K562 (cell line): ENCODE data around the gene TMEM107. TPM values are rescaled to one million over a fixed set of nuclear protein-coding genes. Genes with fewer than 3 reads are reported as not detected.

Experiments used
- ATAC-seq: fragments of 200-7000 bp; cut with Tn5 transposase; 3 replicates; pipeline ENCODE4 v1.9.1; 2020; ENCODE audit warnings: moderate library complexity
- BruUV-seq: library from RNA; stranded (reverse); fragments of 400-500 nt; replicated peaks from 2 replicates; lab custom pipeline; 2021; lab: Mats Ljungman, UMichigan
- CTCF ChIA-PET: fragments of 300-600 bp; formaldehyde crosslinking; extraction: SDS; loops from one replicate; lab custom pipeline; 2021; ENCODE audit warnings: low intra/inter-chr PET ratio; lab: Yijun Ruan, JAX
- POLR2A ChIA-PET: fragments of 300-600, 350-650 bp; sonication (Branson Sonifier 250); formaldehyde crosslinking; extraction: SDS; loops from one replicate; lab custom pipeline; 2021; ENCODE audit warnings: antibody characterized with exemption, inconsistent platforms; lab: Yijun Ruan, JAX
- DNase-seq, 4 experiments: peaks; one replicate each; pipeline versions ENCODE4 v3.0.0 to v3.0.0-alpha.2; 2011 to 2018; ENCODE audit warnings: low spot score in 3 of 4, mixed read lengths in 3 of 4; ENCODE audit errors: extremely low read depth in 1 of 4
- FAIRE-seq: peaks from 2 replicates; lab custom pipeline; 2011; peaks lifted over from hg19 to GRCh38; lab: Jason Lieb, UNC
- H2AFZ ChIP-seq: 2 replicates; pipeline ENCODE4 v1.6.0; 2011; ENCODE audit warnings: low read depth, low read length, control low read depth, inconsistent platforms
- H3K27ac ChIP-seq: fragments of 200-600 bp; 3 replicates; pipeline ENCODE4 v1.8.0; 2011; ENCODE audit warnings: low read depth, mild to moderate bottlenecking, control low read depth, inconsistent platforms, low read length, moderate library complexity, mixed read lengths; ENCODE audit errors: extremely low read depth
- H3K27me3 ChIP-seq, 2 experiments: fragments of 300-600 bp in 1 of 2; 2 replicates in 1 of 2; 3 replicates in 1 of 2; pipeline versions ENCODE4 v1.6.0 to v1.8.0; 2011; ENCODE audit warnings: inconsistent platforms in 2 of 2, low read length in 2 of 2, mild to moderate bottlenecking in 1 of 2, mixed read lengths in 1 of 2, moderate library complexity in 1 of 2; ENCODE audit not compliant: control insufficient read depth in 2 of 2, insufficient read depth in 2 of 2
- H3K36me3 ChIP-seq: fragments of 300-600 bp; 3 replicates; pipeline ENCODE4 v1.8.0; 2011; ENCODE audit warnings: mild to moderate bottlenecking, low read length, inconsistent platforms; ENCODE audit not compliant: control insufficient read depth, insufficient read depth
- H3K4me1 ChIP-seq, 2 experiments: fragments of 200-600 bp in 1 of 2; replicated peaks in 1 of 2; 2 replicates in 1 of 2; 3 replicates in 1 of 2; pipeline versions ENCODE4 v1.5.1 to v1.8.0; 2011; ENCODE audit warnings: inconsistent platforms in 2 of 2, low read length in 2 of 2, mild to moderate bottlenecking in 1 of 2, mixed read lengths in 1 of 2, moderate library complexity in 1 of 2; ENCODE audit not compliant: control insufficient read depth in 2 of 2, insufficient read depth in 2 of 2
- H3K4me2 ChIP-seq: 2 replicates; pipeline ENCODE4 v1.6.1; 2011; ENCODE audit warnings: low read length, control low read depth, inconsistent platforms, mixed read lengths; ENCODE audit not compliant: insufficient read depth
- H3K4me3 ChIP-seq: fragments of 200-600 bp; sonication (generic), shearing (Covaris generic); 2 replicates; pipeline ENCODE4 v1.5.1; 2016; ENCODE audit warnings: control low read depth, inconsistent platforms
- H3K79me2 ChIP-seq: fragments of 200-600 bp; 3 replicates; pipeline ENCODE4 v1.8.0; 2011; ENCODE audit warnings: low read length, inconsistent platforms; ENCODE audit not compliant: control insufficient read depth, insufficient read depth
- H3K9ac ChIP-seq, 2 experiments: 2 replicates each; pipeline versions ENCODE4 v1.6.0 to v1.6.1; 2011; ENCODE audit warnings: low read depth in 2 of 2, low read length in 2 of 2, control low read depth in 1 of 2, inconsistent platforms in 1 of 2, mild to moderate bottlenecking in 1 of 2, mixed read lengths in 1 of 2; ENCODE audit not compliant: insufficient read depth in 1 of 2
- H3K9me1 ChIP-seq: one replicate; pipeline ENCODE4 v1.6.0; 2011; ENCODE audit warnings: inconsistent platforms, mild to moderate bottlenecking, low read length, moderate library complexity; ENCODE audit not compliant: control insufficient read depth, insufficient read depth
- H3K9me3 ChIP-seq: replicated peaks from 2 replicates; pipeline ENCODE4 v1.5.1; 2011; ENCODE audit warnings: low read depth, low read length, inconsistent platforms; ENCODE audit not compliant: control insufficient read depth, insufficient read depth
- H4K20me1 ChIP-seq: replicated peaks from 2 replicates; pipeline ENCODE4 v1.6.1; 2011; ENCODE audit warnings: low read length, inconsistent platforms, mixed read lengths; ENCODE audit not compliant: control insufficient read depth, insufficient read depth
- BRD9 ChIP-seq: fragments of 450-650 bp; IDR thresholded peaks from 2 replicates; pipeline ENCODE4 v1.6.1; 2018; ENCODE audit warnings: low read depth; ENCODE audit not compliant: partially characterized antibody
- FOXK1 ChIP-seq: sonication (generic); formaldehyde crosslinking; IDR thresholded peaks from 2 replicates; pipeline ENCODE4 v1.8.0; 2022; ENCODE audit warnings: missing genetic modification reagents, mild to moderate bottlenecking, borderline replicate concordance
- HDAC2 ChIP-seq: fragments of 450-650 bp; IDR thresholded peaks from 2 replicates; pipeline ENCODE4 v1.6.1; 2016; ENCODE audit warnings: mild to moderate bottlenecking
- JUN ChIP-seq, 2 experiments: sonication (generic) in 1 of 2; formaldehyde crosslinking in 1 of 2; IDR thresholded peaks; 2 replicates each; pipeline versions ENCODE4 v1.6.1 to v1.8.0; 2012 to 2022; ENCODE audit warnings: borderline replicate concordance in 2 of 2, mild to moderate bottlenecking in 2 of 2, improper control_type of control experiment in 1 of 2, low read depth in 1 of 2, low read length in 1 of 2, missing genetic modification reagents in 1 of 2
- MYBL2 ChIP-seq, 2 experiments: fragments of 450-650 bp in 1 of 2; sonication (generic) in 1 of 2; formaldehyde crosslinking in 1 of 2; IDR thresholded peaks; 2 replicates each; pipeline versions ENCODE4 v1.6.1 to v1.8.1; 2017 to 2022; ENCODE audit warnings: borderline replicate concordance in 1 of 2, inconsistent platforms in 1 of 2, low read depth in 1 of 2, mild to moderate bottlenecking in 1 of 2, missing genetic modification reagents in 1 of 2, moderate library complexity in 1 of 2
- NRF1 ChIP-seq, 2 experiments: fragments of 450-650 bp; IDR thresholded peaks in 1 of 2; conservative IDR thresholded peaks in 1 of 2; 2 replicates each; pipeline ENCODE4 v1.6.1; 2014; ENCODE audit warnings: mild to moderate bottlenecking in 2 of 2
- PML ChIP-seq: IDR thresholded peaks from 2 replicates; pipeline ENCODE4 v1.6.1; 2012; ENCODE audit warnings: low read length, inconsistent platforms
- RREB1 ChIP-seq: fragments of 250-450 bp; sonication (Bioruptor Pico); IDR thresholded peaks from 2 replicates; pipeline ENCODE4 v1.4.0; 2020
- TRIM28 ChIP-seq: fragments of 450-650 bp; IDR thresholded peaks from 2 replicates; pipeline ENCODE4 v1.6.1; 2017
- ZFP30 ChIP-seq: fragments of 250-450 bp; sonication (Bioruptor Pico); IDR thresholded peaks from 2 replicates; pipeline ENCODE4 v1.8.0; 2022; ENCODE audit warnings: moderate library complexity, mild to moderate bottlenecking, inconsistent platforms, borderline replicate concordance
- ZNF431 ChIP-seq: sonication (generic); formaldehyde crosslinking; IDR thresholded peaks from 2 replicates; pipeline ENCODE4 v1.8.0; 2022; ENCODE audit warnings: mild to moderate bottlenecking, missing genetic modification reagents
- whole genome bisulfite sequencing: fragments of 100-300 bp; shearing (Covaris generic); methylation state at CpG from one replicate; pipeline ENCODE4 v1.1.6; 2016; ENCODE audit warnings: low coverage, mixed read lengths; ENCODE audit not compliant: insufficient coverage; ENCODE audit errors: missing lambda C conversion rate; 5-methylcytosine and 5-hydroxymethylcytosine counted together
- in situ Hi-C: fragments of 300-500 bp; cut with MboI; formaldehyde crosslinking; loops from 4 replicates; pipeline ENCODE4 v1.15.0; 2018; ENCODE audit warnings: inconsistent platforms, mixed read lengths
- intact Hi-C: fragments of 100-400 bp; cut with micrococcal nuclease; formaldehyde crosslinking; loops from 2 replicates; pipeline ENCODE4 v1.14.2; 2022
- polyA plus RNA-seq, 8 experiments: library from polyadenylated mRNA; depleted of rRNA in 4 of 8; stranded (reverse) in 5 of 8; unstranded in 3 of 8; fragments of >200 nt; fragmentation: Nextera tagmentation in 2 of 8; fragmentation: Illumina TruSeq in 1 of 8; extraction: Ambion mirVana in 2 of 8; extraction: Trizol in 1 of 8; gene quantifications; 2 replicates each; pipeline versions ENCODE4 v1.2.1 to v1.2.3, GENCODE V29; 2011 to 2014; ENCODE audit warnings: inconsistent platforms in 1 of 8, missing spikeins in 1 of 8
- total RNA-seq, 7 experiments: library from RNA; depleted of rRNA in 6 of 7; stranded (reverse); fragments of >200 nt in 6 of 7; fragmentation: Illumina TruSeq in 2 of 7; extraction: Trizol in 2 of 7; gene quantifications; 2 replicates each; pipeline versions ENCODE4 v1.2.1 to v1.2.3, GENCODE V29; 2011 to 2021; ENCODE audit warnings: low replicate concordance in 1 of 7

TMEM107 gene
- total and polyA plus RNA-seq, 9 of the 15 experiments (the other 6 are each of a cell fraction or from before 2014, with no cell fraction given) = 7.1 to 26.2 (median 16.9) TPM

- peak; percentile 34; the same call in 1 of the 2 replicates for TF ChIP-seq JUN (IDR thresholded peaks at IDR 0.05; ENCODE audit: borderline replicate concordance, low read depth, low read length)
- no peak for TF ChIP-seq JUN (CRISPR knock-in tag; IDR thresholded peaks at IDR 0.05; ENCODE audit: borderline replicate concordance)
- 0 out of 2 replicates have a peak, but pooled peaks have one; percentile 23 for TF ChIP-seq TRIM28
- peak; percentile 82 for TF ChIP-seq HDAC2
- peak; percentile 58; the same call in 1 of the 2 replicates for TF ChIP-seq PML
- TF ChIP-seq NRF1 (conservative IDR thresholded peaks at IDR 0.05 in 1 of 2, IDR thresholded peaks at IDR 0.05 in 1 of 2) = peak; percentile 9 to 25; a peak in 2 of 4 replicates
- TF ChIP-seq ZNF431 (CRISPR knock-in tag) = peak; percentile 48; the same call in 1 of the 2 replicates
- TF ChIP-seq BRD9 = peak; percentile 74
- TF ChIP-seq MYBL2 (IDR thresholded peaks at IDR 0.05; ENCODE audit: low read depth) = peak; percentile 14; the same call in 1 of the 2 replicates
- TF ChIP-seq MYBL2 (CRISPR knock-in tag; IDR thresholded peaks at IDR 0.05; ENCODE audit: borderline replicate concordance) = no peak
These were observed 16.1 kb upstream of the TMEM107 start (continued) for GRCh38 chr17:8192070-8192815.

GRCh38 chr17:8190506-8190905 is 14.3 kb upstream of the TMEM107 start:
- in situ Hi-C loops = no loop called here
- peaks cover 10% of the 10 kb centered on the region for H4K20me1 ChIP-seq
- 47% methylated on average over 6 of the region's 6 CpGs for WGBS
- H3K4me1 ChIP-seq = peaks cover 31 to 39% of the 10 kb centered on the region in 2 experiments
- peak overlapping the region; percentile 68 for H3K27ac ChIP-seq
- peak overlapping the region; percentile 69 for H3K4me2 ChIP-seq
- no peaks in the 10 kb centered on the region for H3K9me1 ChIP-seq
- BruUV-seq = no TSS peak
- no peaks in the 10 kb centered on the region for H3K27me3 ChIP-seq
- no peaks in the 10 kb centered on the region for H3K36me3 ChIP-seq
- intact Hi-C loops = loop anchor here (1.0 kb wide), 1 partner anchor 20 kb away; the partner anchor contains the start of gene AURKB
- H3K79me2 ChIP-seq = peaks cover 18% of the 10 kb centered on the region
- no peaks in the 10 kb centered on the region for H3K9me3 ChIP-seq
- POLR2A ChIA-PET = interaction anchor here (0.6 to 3.1 kb wide), 11 partner anchors 9 to 293 kb away, joined by 3 to 30 read pairs (median 5); partner anchors contain the start of genes AURKB and CTC1
- H3K9ac ChIP-seq = peak overlapping the region; percentile 49 to 52; a peak in 3 of 4 replicates
- H3K4me3 ChIP-seq = no peak overlapping the region; the same call in 1 of the 2 replicates
- ATAC-seq (no peak), DNase-seq (no peak), FAIRE-seq (no peak)
- CTCF ChIA-PET = no interaction called here
- peak overlapping the region; percentile 85 for H2AFZ ChIP-seq
- TF ChIP-seq ZFP30 (CRISPR knock-in tag) = no peak
- no peak for TF ChIP-seq RREB1 (CRISPR knock-in tag)
- TF ChIP-seq FOXK1 (CRISPR knock-in tag) = peak; percentile 42; the same call in 1 of the 2 replicates
